GM20000 (cell line): ENCODE measurements around the gene OSGIN1.

ENCODE experiments used
- DNase-seq: peaks from one replicate; pipeline ENCODE4 v3.0.0; 2012; ENCODE audit warnings: low spot score
- CTCF ChIP-seq: IDR thresholded peaks from 2 replicates; pipeline ENCODE4 v1.5.1; 2012; ENCODE audit warnings: mild to moderate bottlenecking, control low read depth; ENCODE audit errors: extremely low read depth, missing control alignments

The OSGIN1 gene

GRCh38 chr16:83933885-83934683 is 19.0 kb upstream of the OSGIN1 start:
- TF ChIP-seq CTCF, result no peak
- DNase-seq, result no peak

- no peak for DNase-seq
- TF ChIP-seq CTCF, result no peak
Measured at GRCh38 chr16:83934684-83934977, 18.4 kb upstream of the OSGIN1 start.

- no peak for TF ChIP-seq CTCF
- no peak for DNase-seq
Measured at GRCh38 chr16:83935005-83935857, 17.8 kb upstream of the OSGIN1 start.

GRCh38 chr16:83935858-83936255 is 17.2 kb upstream of the OSGIN1 start:
- DNase-seq, result no peak
- TF ChIP-seq CTCF, result no peak

- no peak for DNase-seq
- TF ChIP-seq CTCF, result no peak
Measured at GRCh38 chr16:83936581-83937165, 16.4 kb upstream of the OSGIN1 start.

- DNase-seq, result no peak
- no peak for TF ChIP-seq CTCF
Measured at GRCh38 chr16:83937267-83937666, 15.8 kb upstream of the OSGIN1 start.
